ENCODE data around the gene PPARA. TPM values are rescaled to one million over a fixed set of nuclear protein-coding genes. Genes with fewer than 3 reads are reported as not detected.
"Not testable (repeated sequence)": the region's sequence is repeated elsewhere in the genome, so short reads cannot be mapped to it uniquely, and the experiment has no call there.

The PPARA gene
- total RNA-seq, 2 donors from 2014 or later: 11.7 to 12.3 TPM

GRCh38 chr22:46250783-46251125 is 100.4 kb downstream of the PPARA start:
- peak overlapping the region; percentile 93 for H3K4me3 Mint-ChIP-seq
- ATAC-seq (peak; percentile 1), DNase-seq (no peak)
- no peaks in the 10 kb centered on the region for H3K27me3 Mint-ChIP-seq
- peak overlapping the region; percentile 84 for H3K27ac Mint-ChIP-seq
- no peaks in the 10 kb centered on the region for H3K9me3 ChIP-seq (ENCODE audit: control insufficient read depth, low read length, poor library complexity, severe bottlenecking)
- peaks cover 25% of the 10 kb centered on the region for H3K4me1 Mint-ChIP-seq
- no peaks in the 10 kb centered on the region for H3K36me3 Mint-ChIP-seq (ENCODE audit: low read depth)

GRCh38 chr22:46251266-46251665 is 100.9 kb downstream of the PPARA start:
- no peaks in the 10 kb centered on the region for H3K27me3 Mint-ChIP-seq
- DNase-seq: no peak

GRCh38 chr22:46251816-46252380 is 101.6 kb downstream of the PPARA start:
- Mint-ChIP-seq H3K36me3 (ENCODE audit: low read depth) (no peaks in the 10 kb centered on the region), H3K4me1 (peaks cover 22% of the 10 kb centered on the region), H3K27me3 (no peaks in the 10 kb centered on the region), H3K4me3 (peak overlapping the region; percentile 93), H3K27ac (peak overlapping the region; percentile 84)
- ATAC-seq: no peak
- H3K9me3 ChIP-seq (ENCODE audit: control insufficient read depth, low read length, poor library complexity, severe bottlenecking): no peaks in the 10 kb centered on the region
- no peak for DNase-seq

More at GRCh38 chr22:46251266-46251665, 100.9 kb downstream of the PPARA start:
- no peaks in the 10 kb centered on the region for H3K9me3 ChIP-seq (ENCODE audit: control insufficient read depth, low read length, poor library complexity, severe bottlenecking)
- no peak for ATAC-seq
- H3K4me3 Mint-ChIP-seq: peak overlapping the region; percentile 93
- H3K4me1 Mint-ChIP-seq: peaks cover 25% of the 10 kb centered on the region
- H3K27ac Mint-ChIP-seq: peak overlapping the region; percentile 84
- H3K36me3 Mint-ChIP-seq (ENCODE audit: low read depth): no peaks in the 10 kb centered on the region

- H3K27ac Mint-ChIP-seq: no peak overlapping the region
- peaks cover 9% of the 10 kb centered on the region for H3K4me1 Mint-ChIP-seq
- no peak for ATAC-seq
These were observed 106.1 kb downstream of the PPARA start for GRCh38 chr22:46256358-46256958.

GRCh38 chr22:46259374-46259773 is 109.0 kb downstream of the PPARA start:
- no peak overlapping the region for H3K4me3 Mint-ChIP-seq
- H3K9me3 ChIP-seq (ENCODE audit: control insufficient read depth, low read length, poor library complexity, severe bottlenecking): no peaks in the 10 kb centered on the region
- peaks cover 60% of the 10 kb centered on the region for H3K27me3 Mint-ChIP-seq
- DNase-seq (no peak), ATAC-seq (no peak)
- H3K27ac Mint-ChIP-seq: no peak overlapping the region
- H3K4me1 Mint-ChIP-seq: peaks cover 4% of the 10 kb centered on the region
- H3K36me3 Mint-ChIP-seq (ENCODE audit: low read depth): peaks cover 5% of the 10 kb centered on the region

More at GRCh38 chr22:46256358-46256958, 106.1 kb downstream of the PPARA start:
- H3K27me3 Mint-ChIP-seq: peaks cover 38% of the 10 kb centered on the region
- no peak for DNase-seq
- no peak overlapping the region for H3K4me3 Mint-ChIP-seq
- peaks cover under 1% of the 10 kb centered on the region for H3K36me3 Mint-ChIP-seq (ENCODE audit: low read depth)
- H3K9me3 ChIP-seq (ENCODE audit: control insufficient read depth, low read length, poor library complexity, severe bottlenecking): no peaks in the 10 kb centered on the region

- no peak overlapping the region for H3K4me3 Mint-ChIP-seq
- peaks cover 5% of the 10 kb centered on the region for H3K36me3 Mint-ChIP-seq (ENCODE audit: low read depth)
- H3K4me1 Mint-ChIP-seq: peaks cover 3% of the 10 kb centered on the region
- H3K9me3 ChIP-seq (ENCODE audit: control insufficient read depth, low read length, poor library complexity, severe bottlenecking): no peaks in the 10 kb centered on the region
- H3K27ac Mint-ChIP-seq: no peak overlapping the region
- no peak for DNase-seq
- H3K27me3 Mint-ChIP-seq: peaks cover 65% of the 10 kb centered on the region
- ATAC-seq: no peak
These were observed 109.7 kb downstream of the PPARA start for GRCh38 chr22:46260038-46260437.

- H3K9me3 ChIP-seq (ENCODE audit: control insufficient read depth, low read length, poor library complexity, severe bottlenecking): no peaks in the 10 kb centered on the region
- H3K4me1 Mint-ChIP-seq: peaks cover 10% of the 10 kb centered on the region
- no peak for DNase-seq
These were observed 112.3 kb downstream of the PPARA start for GRCh38 chr22:46262449-46263215.

GRCh38 chr22:46263216-46263590 is 112.9 kb downstream of the PPARA start, which contains the start of gene PKDREJ:
TSS of gene PKDREJ (minus strand) at chr22:46263343. CDS start at chr22:46263322, 21 bp downstream.
- peaks cover 12% of the 10 kb centered on the region for H3K4me1 Mint-ChIP-seq
- H3K9me3 ChIP-seq (ENCODE audit: control insufficient read depth, low read length, poor library complexity, severe bottlenecking): no peaks in the 10 kb centered on the region
- peaks cover 5% of the 10 kb centered on the region for H3K36me3 Mint-ChIP-seq (ENCODE audit: low read depth)
- ATAC-seq (no peak), DNase-seq (no peak)
- H3K27me3 Mint-ChIP-seq: peaks cover 74% of the 10 kb centered on the region
- no peak within 1 kb of the TSS for H3K27ac Mint-ChIP-seq
- H3K4me3 Mint-ChIP-seq: peak within 1 kb of the TSS; percentile 77

More at GRCh38 chr22:46262449-46263215, 112.3 kb downstream of the PPARA start:
- Mint-ChIP-seq H3K27me3 (peaks cover 78% of the 10 kb centered on the region), H3K4me3 (no peak overlapping the region), H3K27ac (no peak overlapping the region), H3K36me3 (ENCODE audit: low read depth) (peaks cover 5% of the 10 kb centered on the region)
- ATAC-seq: peak; percentile 39

- Mint-ChIP-seq H3K27me3 (peaks cover 61% of the 10 kb centered on the region), H3K4me1 (peaks cover 14% of the 10 kb centered on the region)
- not testable (repeated sequence) for H3K9me3 ChIP-seq (ENCODE audit: control insufficient read depth, low read length, poor library complexity, severe bottlenecking); H3K27ac Mint-ChIP-seq; H3K36me3 Mint-ChIP-seq (ENCODE audit: low read depth); DNase-seq; H3K4me3 Mint-ChIP-seq; ATAC-seq
These were observed 114.2 kb downstream of the PPARA start for GRCh38 chr22:46264520-46264919.

- Mint-ChIP-seq H3K4me1 (peaks cover 17% of the 10 kb centered on the region), H3K27me3 (peaks cover 50% of the 10 kb centered on the region)
- ATAC-seq; H3K36me3 Mint-ChIP-seq (ENCODE audit: low read depth); H3K4me3 Mint-ChIP-seq; H3K9me3 ChIP-seq (ENCODE audit: control insufficient read depth, low read length, poor library complexity, severe bottlenecking); H3K27ac Mint-ChIP-seq; DNase-seq: not testable (repeated sequence)
These were observed 115.3 kb downstream of the PPARA start for GRCh38 chr22:46265627-46266026.

- Mint-ChIP-seq H3K27me3 (peaks cover 31% of the 10 kb centered on the region), H3K27ac (peak within 1 kb of the TSS; percentile 68), H3K4me1 (peaks cover 17% of the 10 kb centered on the region), H3K36me3 (ENCODE audit: low read depth) (peaks cover 2% of the 10 kb centered on the region), H3K4me3 (peak within 1 kb of the TSS; percentile 93)
- peak in 2 of 3 donors; percentile 47 to 52 for DNase-seq
- H3K9me3 ChIP-seq (ENCODE audit: control insufficient read depth, low read length, poor library complexity, severe bottlenecking): no peaks in the 10 kb centered on the region
- peak; percentile 89 for ATAC-seq
These were observed 117.3 kb downstream of the PPARA start, which contains the start of gene TTC38 for GRCh38 chr22:46267431-46268279. TSS of gene TTC38 (plus strand) at chr22:46268008. CDS start at chr22:46268040, 32 bp downstream.

GRCh38 chr22:46269564-46269963 is 119.2 kb downstream of the PPARA start:
- no peak overlapping the region for H3K4me3 Mint-ChIP-seq
- H3K27me3 Mint-ChIP-seq: peaks cover 18% of the 10 kb centered on the region
- DNase-seq (no peak), ATAC-seq (no peak)
- H3K9me3 ChIP-seq (ENCODE audit: control insufficient read depth, low read length, poor library complexity, severe bottlenecking): no peaks in the 10 kb centered on the region
- H3K27ac Mint-ChIP-seq: no peak overlapping the region
- H3K36me3 Mint-ChIP-seq (ENCODE audit: low read depth): no peaks in the 10 kb centered on the region
- peaks cover 17% of the 10 kb centered on the region for H3K4me1 Mint-ChIP-seq

Data from T-helper 17 cell (primary cell).